ENCODE data around the gene AUNIP. TPM values are rescaled to one million over a fixed set of nuclear protein-coding genes. Genes with fewer than 3 reads are reported as not detected.

AUNIP gene
- 12.3 and 16.8 TPM in 2 replicates for total RNA-seq (2022)
- percentile 76 among the genes with signal in this experiment for Bru-seq, nascent RNA
- BruChase-seq, experiment 1, labeled RNA remaining after a 2-hour chase, result percentile 77 among the genes with signal in this experiment
- percentile 66 among the genes with signal in this experiment for BruChase-seq, experiment 2, labeled RNA remaining after a 6-hour chase
- long read RNA-seq, transcript AUNIP-201 (3 exons, 2,116 nt), result major isoform, 28 of 29 reads
- long read RNA-seq, partial matches to known transcripts, result 1 of 29 reads
- long read RNA-seq, other reads (novel, unspliced or antisense), result 0 of 29 reads

GRCh38 chr1:25858906-25859789, at the start of gene AUNIP:
Gene AUNIP, minus strand, starts transcription at chr1:25859457. Its CDS starts 100 bp downstream, at chr1:25859357.
- H3K36me3 ChIP-seq (ENCODE audit: control insufficient read depth, insufficient read depth, low read length), result no peaks in the 10 kb centered on the region; the same call in 1 of the 2 replicates
- no peak for TF ChIP-seq CTCF (IDR thresholded peaks at IDR 0.05; ENCODE audit: insufficient read depth in 1 of 2, low read depth in 1 of 2, low read length in 1 of 2, severe bottlenecking in 1 of 2, unreplicated experiment in 1 of 2)
- H3K4me1 ChIP-seq, result peaks cover 6% of the 10 kb centered on the region; the same call in 1 of the 2 replicates
- H3K4me1 Mint-ChIP-seq (ENCODE audit: low read depth, unreplicated experiment), result peaks cover 6% of the 10 kb centered on the region
- H3K27ac Mint-ChIP-seq (ENCODE audit: unreplicated experiment), result peak within 1 kb of the TSS; percentile 96
- peak within 1 kb of the TSS; percentile 98 for H3K4me3 Mint-ChIP-seq (ENCODE audit: unreplicated experiment)
- CTCF ChIA-PET, result no interaction called here
- DNase-seq, result peak; percentile 78 to 91
- no TSS peak for BruUV-seq (replicated peaks)
- H3K9me3 ChIP-seq, result no peaks in the 10 kb centered on the region; the same call in 1 of the 2 replicates
- POLR2A ChIA-PET, result interaction anchor here (0.6 kb wide), 1 partner anchor 374 kb away, joined by 3 read pairs; no protein-coding TSS in a partner anchor
- H3K36me3 Mint-ChIP-seq (ENCODE audit: insufficient read depth, unreplicated experiment), result peaks cover 29% of the 10 kb centered on the region
- intact Hi-C loops (cut with micrococcal nuclease; ENCODE audit: unreplicated experiment), result loop anchor here (2.0 kb wide), 1 partner anchor 16 kb away; the partner anchor contains the start of gene PAQR7
- no peaks in the 10 kb centered on the region for H3K27me3 ChIP-seq (replicated peaks; ENCODE audit: control insufficient read depth, insufficient read depth, low read length)
- no peaks in the 10 kb centered on the region for H3K27me3 Mint-ChIP-seq (ENCODE audit: insufficient read depth, unreplicated experiment)
- no peaks in the 10 kb centered on the region for H3K9me3 Mint-ChIP-seq (ENCODE audit: unreplicated experiment)
- peak within 1 kb of the TSS; percentile 74 for H3K4me3 ChIP-seq (ENCODE audit: low read depth, low read length)

- peaks cover 22% of the 10 kb centered on the region for H3K36me3 Mint-ChIP-seq (ENCODE audit: insufficient read depth, unreplicated experiment)
- intact Hi-C loops (cut with micrococcal nuclease; ENCODE audit: unreplicated experiment), result no loop called here
- peaks cover 17% of the 10 kb centered on the region for H3K4me1 Mint-ChIP-seq (ENCODE audit: low read depth, unreplicated experiment)
- no peaks in the 10 kb centered on the region for H3K9me3 Mint-ChIP-seq (ENCODE audit: unreplicated experiment)
- POLR2A ChIA-PET, result no interaction called here
- H3K27me3 Mint-ChIP-seq (ENCODE audit: insufficient read depth, unreplicated experiment), result no peaks in the 10 kb centered on the region
- DNase-seq, result no peak
- H3K4me3 Mint-ChIP-seq (ENCODE audit: unreplicated experiment), result no peak overlapping the region
- no peak for TF ChIP-seq CTCF (IDR thresholded peaks at IDR 0.05; ENCODE audit: insufficient read depth in 1 of 2, low read depth in 1 of 2, low read length in 1 of 2, severe bottlenecking in 1 of 2, unreplicated experiment in 1 of 2)
- Histone ChIP-seq H3K36me3 (ENCODE audit: control insufficient read depth, insufficient read depth, low read length) (no peaks in the 10 kb centered on the region), H3K4me3 (ENCODE audit: low read depth, low read length) (no peak overlapping the region), H3K9me3 (no peaks in the 10 kb centered on the region), H3K4me1 (no peaks in the 10 kb centered on the region; the same call in 1 of the 2 replicates), H3K27me3 (replicated peaks; ENCODE audit: control insufficient read depth, insufficient read depth, low read length) (no peaks in the 10 kb centered on the region)
- CTCF ChIA-PET, result no interaction called here
- no TSS peak for BruUV-seq (replicated peaks)
- H3K27ac Mint-ChIP-seq (ENCODE audit: unreplicated experiment), result no peak overlapping the region
These were observed 49.8 kb upstream of the AUNIP start for GRCh38 chr1:25909040-25909439.

GRCh38 chr1:25908161-25908560, 48.9 kb upstream of the AUNIP start:
- ChIA-PET CTCF (interaction anchor here (1.4 kb wide), 1 partner anchor 12 kb away, joined by 5 read pairs; no protein-coding TSS in a partner anchor), POLR2A (no interaction called here)
- H3K9me3 Mint-ChIP-seq (ENCODE audit: unreplicated experiment), result no peaks in the 10 kb centered on the region
- TF ChIP-seq CTCF (IDR thresholded peaks at IDR 0.05; ENCODE audit: insufficient read depth in 1 of 2, low read depth in 1 of 2, low read length in 1 of 2, severe bottlenecking in 1 of 2, unreplicated experiment in 1 of 2), result no peak
- H3K4me1 Mint-ChIP-seq (ENCODE audit: low read depth, unreplicated experiment), result peaks cover 17% of the 10 kb centered on the region
- no peaks in the 10 kb centered on the region for H3K27me3 ChIP-seq (replicated peaks; ENCODE audit: control insufficient read depth, insufficient read depth, low read length)
- H3K9me3 ChIP-seq, result no peaks in the 10 kb centered on the region
- no peaks in the 10 kb centered on the region; the same call in 1 of the 2 replicates for H3K4me1 ChIP-seq
- no peaks in the 10 kb centered on the region for H3K27me3 Mint-ChIP-seq (ENCODE audit: insufficient read depth, unreplicated experiment)
- peaks cover 22% of the 10 kb centered on the region for H3K36me3 Mint-ChIP-seq (ENCODE audit: insufficient read depth, unreplicated experiment)
- DNase-seq, result no peak
- no peak overlapping the region for H3K27ac Mint-ChIP-seq (ENCODE audit: unreplicated experiment)
- intact Hi-C loops (cut with micrococcal nuclease; ENCODE audit: unreplicated experiment), result no loop called here
- H3K4me3 Mint-ChIP-seq (ENCODE audit: unreplicated experiment), result no peak overlapping the region
- no peak overlapping the region for H3K4me3 ChIP-seq (ENCODE audit: low read depth, low read length)
- H3K36me3 ChIP-seq (ENCODE audit: control insufficient read depth, insufficient read depth, low read length), result no peaks in the 10 kb centered on the region
- no TSS peak for BruUV-seq (replicated peaks)
